ENCODE measurements around the gene FGFR4. TPM values are rescaled to one million over a fixed set of nuclear protein-coding genes. Genes with fewer than 3 reads are reported as not detected.

FGFR4 gene
- total RNA-seq = 1.3 and 3.6 TPM in 2 replicates

GRCh38 chr5:177086654-177087397 lies at the start of gene FGFR4:
Gene FGFR4 (plus strand): TSS chr5:177086915. CDS start chr5:177089603, 2,688 bp downstream.

GRCh38 chr5:177133096-177133852 lies 46.6 kb downstream of the FGFR4 start, which contains the start of gene NSD1:
Gene NSD1 (plus strand): TSS chr5:177133773. CDS start chr5:177135104, 1,331 bp downstream.

Other genes with a start within 250 kb of the FGFR4 start
- under 0.01 and 0.06 TPM in 2 replicates for gene HK3, start 187.6 kb upstream of the FGFR4 start, total RNA-seq
- 33.0 and 71.6 TPM in 2 replicates for gene UIMC1, start 80.1 kb upstream of the FGFR4 start, total RNA-seq
- gene ZNF346, start 64.2 kb upstream of the FGFR4 start, total RNA-seq = 13.8 and 26.1 TPM in 2 replicates
- 25.1 and 53.0 TPM in 2 replicates for gene NSD1, start 46.9 kb downstream of the FGFR4 start, total RNA-seq
- 15.7 and 16.1 TPM in 2 replicates for gene RAB24, start 216.8 kb downstream of the FGFR4 start, total RNA-seq
- 104 and 118 TPM in 2 replicates for gene PRELID1, start 216.9 kb downstream of the FGFR4 start, total RNA-seq
- 18.1 and 26.1 TPM in 2 replicates for gene MXD3, start 225.0 kb downstream of the FGFR4 start, total RNA-seq

All from bladder microvascular endothelial cell (primary cell).